ENCODE measurements around the gene ZSCAN16.
"Not testable (repeated sequence)": the region's sequence is repeated elsewhere in the genome, so short reads cannot be mapped to it uniquely, and the experiment has no call there.

Gene ZSCAN16

DNA sequence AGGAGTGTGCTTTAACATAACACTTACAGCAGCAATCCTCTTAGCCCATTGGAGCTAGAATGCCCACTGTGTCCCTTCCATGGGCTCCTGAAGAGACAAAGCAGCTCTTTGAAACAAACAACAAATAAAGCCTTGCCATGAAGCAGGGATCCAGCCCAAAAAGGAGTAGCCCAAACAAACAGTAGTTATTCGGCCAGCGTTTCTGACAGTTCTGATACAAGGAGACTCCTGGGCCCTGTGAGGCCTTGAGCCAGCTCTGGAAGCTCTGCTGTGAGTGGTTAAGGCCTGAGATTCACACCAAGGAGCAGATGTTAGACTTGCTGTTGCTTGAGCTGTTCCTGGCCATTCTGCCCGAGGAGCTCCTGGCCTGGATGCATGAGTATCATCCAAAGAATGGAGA, 16.9 kb upstream of the ZSCAN16 start:
- H3K4me1 Mint-ChIP-seq, result peaks cover 0 to 13% of the 10 kb centered on the region in 2 donors
- H3K36me3 Mint-ChIP-seq, result peaks cover 0 to 3% of the 10 kb centered on the region in 2 donors
- no peak overlapping the region for H3K27ac Mint-ChIP-seq
- H3K27me3 Mint-ChIP-seq, result peaks cover 7 to 11% of the 10 kb centered on the region in 2 donors
- DNase-seq, result no peak
- ATAC-seq (replicated peaks), result no peak
- no peak overlapping the region for H3K4me3 Mint-ChIP-seq
- H3K9me3 Mint-ChIP-seq, result peaks cover 0 to 3% of the 10 kb centered on the region in 2 donors

- Mint-ChIP-seq H3K4me1 (no peaks in the 10 kb centered on the region), H3K27ac (no peak overlapping the region), H3K9me3 (no peaks in the 10 kb centered on the region), H3K36me3 (peaks cover 22 to 23% of the 10 kb centered on the region in 2 donors), H3K27me3 (peaks cover 7 to 11% of the 10 kb centered on the region in 2 donors), H3K4me3 (no peak overlapping the region)
- ATAC-seq (replicated peaks), result no peak
- no peak for DNase-seq
Measured at GRCh38 chr6:28111964-28112363, 12.4 kb upstream of the ZSCAN16 start.

- ATAC-seq (replicated peaks) (no peak), DNase-seq (no peak)
- H3K27me3 Mint-ChIP-seq, result no peaks in the 10 kb centered on the region
- peaks cover 35 to 40% of the 10 kb centered on the region in 2 donors for H3K36me3 Mint-ChIP-seq
- H3K4me3 Mint-ChIP-seq, result no peak overlapping the region
- no peak overlapping the region for H3K27ac Mint-ChIP-seq
- H3K9me3 Mint-ChIP-seq, result no peaks in the 10 kb centered on the region
- no peaks in the 10 kb centered on the region for H3K4me1 Mint-ChIP-seq
Measured at GRCh38 chr6:28115799-28116198, 8.6 kb upstream of the ZSCAN16 start.

DNA sequence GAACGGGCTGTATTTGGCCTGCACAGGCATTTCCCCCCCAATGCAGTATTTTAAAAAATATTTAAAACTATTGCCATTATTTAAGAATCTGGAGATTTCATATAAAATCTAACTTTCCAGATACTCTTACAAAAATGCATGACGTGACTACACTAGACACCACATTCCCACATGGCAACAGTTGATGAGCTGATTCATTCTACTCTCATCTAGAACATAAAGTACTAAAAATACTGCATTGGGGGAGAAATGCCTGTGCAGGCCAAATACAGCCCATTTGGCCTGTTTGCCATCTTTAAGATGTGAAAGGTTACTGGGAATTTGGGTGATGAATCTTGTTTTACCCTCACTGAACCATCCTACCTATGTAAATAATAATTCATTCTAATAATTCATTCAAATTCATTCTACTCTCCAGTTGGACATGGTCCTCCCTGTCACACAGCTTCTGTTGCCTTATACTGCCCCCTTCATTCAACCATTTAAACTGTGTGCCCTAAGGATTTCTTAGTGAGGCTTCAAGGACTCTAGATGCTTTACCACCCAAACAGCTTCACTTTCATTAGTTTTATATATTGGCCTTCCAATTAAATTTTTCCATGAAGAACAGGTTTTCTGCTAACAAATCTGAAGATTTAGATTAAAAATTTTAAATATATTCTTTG, 6.9 kb upstream of the ZSCAN16 start:
- Mint-ChIP-seq H3K9me3 (no peaks in the 10 kb centered on the region), H3K4me1 (no peaks in the 10 kb centered on the region), H3K4me3 (no peak overlapping the region), H3K27me3 (no peaks in the 10 kb centered on the region), H3K36me3 (peaks cover 40 to 48% of the 10 kb centered on the region in 2 donors), H3K27ac (no peak overlapping the region)
- DNase-seq (no peak), ATAC-seq (replicated peaks) (no peak)

DNA sequence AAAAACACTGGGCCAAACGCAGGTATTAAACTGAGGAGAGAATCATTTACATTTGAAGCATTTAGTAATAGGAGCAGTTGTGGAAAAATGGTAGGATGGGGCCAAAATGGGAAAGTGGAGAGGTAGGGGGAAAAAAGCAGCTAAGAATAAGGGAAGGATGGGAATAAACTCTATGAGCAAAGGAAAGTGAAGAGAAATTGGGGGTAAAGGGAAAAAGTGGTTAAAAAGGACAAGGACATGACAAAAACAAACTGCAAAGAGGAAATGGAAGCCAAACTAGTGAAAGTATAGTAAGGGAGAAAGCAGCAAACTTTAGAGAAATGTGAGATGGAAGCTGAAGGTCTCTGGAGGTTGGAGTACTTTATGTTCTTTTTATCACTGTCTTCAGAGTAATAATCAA, 6.2 kb upstream of the ZSCAN16 start:
- DNase-seq (no peak), ATAC-seq (replicated peaks) (no peak)
- H3K4me3 Mint-ChIP-seq, result no peak overlapping the region
- H3K9me3 Mint-ChIP-seq, result no peaks in the 10 kb centered on the region
- H3K27ac Mint-ChIP-seq, result no peak overlapping the region
- H3K4me1 Mint-ChIP-seq, result peaks cover 2 to 3% of the 10 kb centered on the region in 2 donors
- H3K27me3 Mint-ChIP-seq, result no peaks in the 10 kb centered on the region
- peaks cover 45 to 53% of the 10 kb centered on the region in 2 donors for H3K36me3 Mint-ChIP-seq

DNA sequence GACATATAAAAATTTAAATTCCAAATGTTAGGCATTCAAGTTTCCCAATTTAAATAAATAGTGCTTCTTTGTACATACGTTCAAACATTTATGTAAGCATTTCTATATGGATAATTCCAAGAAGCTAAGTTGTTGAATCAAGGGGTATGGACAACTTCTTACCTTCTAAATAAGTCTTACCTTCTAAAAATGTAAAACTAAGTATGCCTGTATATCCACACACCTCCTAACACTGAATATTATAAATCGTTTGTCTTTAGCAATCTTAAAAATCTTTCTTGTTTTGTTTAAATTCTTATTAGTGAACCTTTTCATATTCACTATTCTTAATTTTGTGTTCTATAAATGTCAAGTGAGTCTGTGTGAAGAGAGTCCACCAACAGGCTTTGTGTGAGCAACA, 2.5 kb upstream of the ZSCAN16 start:
- H3K4me3 Mint-ChIP-seq, result no peak overlapping the region
- peaks cover 19 to 30% of the 10 kb centered on the region in 2 donors for H3K4me1 Mint-ChIP-seq
- peaks cover 26 to 39% of the 10 kb centered on the region in 2 donors for H3K36me3 Mint-ChIP-seq
- DNase-seq (no peak), ATAC-seq (replicated peaks) (no peak)
- H3K27me3 Mint-ChIP-seq, result no peaks in the 10 kb centered on the region
- no peak overlapping the region for H3K27ac Mint-ChIP-seq
- H3K9me3 Mint-ChIP-seq, result no peaks in the 10 kb centered on the region

GRCh38 chr6:28122283-28122682, 2.1 kb upstream of the ZSCAN16 start:
- not testable (repeated sequence) for DNase-seq; H3K4me3 Mint-ChIP-seq; H3K27me3 Mint-ChIP-seq; H3K27ac Mint-ChIP-seq; ATAC-seq (replicated peaks); H3K9me3 Mint-ChIP-seq
- Mint-ChIP-seq H3K36me3 (peaks cover 27 to 41% of the 10 kb centered on the region in 2 donors), H3K4me1 (peaks cover 19 to 30% of the 10 kb centered on the region in 2 donors)

GRCh38 chr6:28124971-28125353, 553 bp downstream of the ZSCAN16 start:
- DNase-seq, result no peak
- H3K4me1 Mint-ChIP-seq, result peaks cover 29 to 45% of the 10 kb centered on the region in 2 donors
- no peaks in the 10 kb centered on the region for H3K9me3 Mint-ChIP-seq
- peak overlapping the region; percentile 93 to 98 for H3K4me3 Mint-ChIP-seq
- ATAC-seq (replicated peaks), result peak in 1 of 2 donors; percentile 14
- H3K36me3 Mint-ChIP-seq, result peaks cover 29 to 46% of the 10 kb centered on the region in 2 donors
- no peaks in the 10 kb centered on the region for H3K27me3 Mint-ChIP-seq
- peak overlapping the region; percentile 91 for H3K27ac Mint-ChIP-seq

GRCh38 chr6:28125401-28125800, 992 bp downstream of the ZSCAN16 start:
- peak overlapping the region; percentile 93 to 98 for H3K4me3 Mint-ChIP-seq
- H3K36me3 Mint-ChIP-seq, result peaks cover 26 to 42% of the 10 kb centered on the region in 2 donors
- ATAC-seq (replicated peaks) (no peak), DNase-seq (no peak)
- no peaks in the 10 kb centered on the region for H3K27me3 Mint-ChIP-seq
- peaks cover 29 to 47% of the 10 kb centered on the region in 2 donors for H3K4me1 Mint-ChIP-seq
- H3K27ac Mint-ChIP-seq, result peak overlapping the region; percentile 71
- H3K9me3 Mint-ChIP-seq, result no peaks in the 10 kb centered on the region

DNA sequence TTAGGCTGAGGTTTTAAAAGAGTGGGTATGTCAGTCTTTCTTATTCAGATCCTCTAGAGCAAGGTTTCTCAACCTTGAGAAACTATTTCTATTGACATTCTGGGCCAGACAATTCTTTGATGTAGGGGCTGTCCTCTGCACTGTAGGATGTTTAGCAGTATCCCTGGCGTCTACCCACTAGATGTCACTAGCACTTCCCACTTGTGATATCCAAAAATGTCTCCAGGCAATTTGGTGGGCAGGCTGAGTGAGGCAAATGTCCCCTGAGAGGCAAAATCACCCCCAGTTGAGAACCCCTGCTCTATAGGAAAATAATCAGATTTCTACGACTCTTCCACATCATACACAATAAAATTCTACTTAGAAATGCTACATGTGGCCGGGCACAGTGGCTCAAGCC, 9.6 kb downstream of the ZSCAN16 start:
- H3K4me3 Mint-ChIP-seq, result no peak overlapping the region
- H3K27ac Mint-ChIP-seq, result no peak overlapping the region
- peaks cover 19 to 22% of the 10 kb centered on the region in 2 donors for H3K36me3 Mint-ChIP-seq
- DNase-seq (no peak), ATAC-seq (replicated peaks) (no peak)
- H3K9me3 Mint-ChIP-seq, result no peaks in the 10 kb centered on the region
- peaks cover 28 to 60% of the 10 kb centered on the region in 2 donors for H3K4me1 Mint-ChIP-seq
- no peaks in the 10 kb centered on the region for H3K27me3 Mint-ChIP-seq

- Mint-ChIP-seq H3K4me1 (peaks cover 25 to 54% of the 10 kb centered on the region in 2 donors), H3K27me3 (no peaks in the 10 kb centered on the region), H3K36me3 (peaks cover 15 to 16% of the 10 kb centered on the region in 2 donors), H3K27ac (no peak overlapping the region), H3K9me3 (no peaks in the 10 kb centered on the region), H3K4me3 (no peak overlapping the region)
- ATAC-seq (replicated peaks) (no peak), DNase-seq (no peak)
Measured at GRCh38 chr6:28134716-28135115, 10.3 kb downstream of the ZSCAN16 start.

DNA sequence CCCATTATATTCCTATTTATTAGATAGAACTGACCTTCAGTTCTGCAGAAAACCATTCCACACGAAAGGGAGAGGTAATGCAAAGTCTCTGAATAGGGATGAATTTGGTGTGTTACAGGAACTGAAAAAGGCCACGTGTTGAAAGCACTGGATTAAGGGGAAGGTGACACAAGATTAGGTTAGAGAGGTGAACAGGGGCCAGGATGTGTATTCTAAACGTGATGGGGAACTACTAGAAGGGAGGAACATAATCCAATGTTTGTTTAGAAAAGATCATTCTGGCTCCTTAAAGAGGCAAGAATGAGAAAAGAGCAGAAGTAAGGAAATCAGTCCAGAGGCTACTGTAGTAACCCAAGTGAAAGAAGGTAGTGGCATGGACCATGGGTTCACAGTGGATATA, 11.0 kb downstream of the ZSCAN16 start:
- Mint-ChIP-seq H3K27ac (peak overlapping the region; percentile 96), H3K27me3 (no peaks in the 10 kb centered on the region), H3K4me1 (peaks cover 28 to 57% of the 10 kb centered on the region in 2 donors), H3K36me3 (peaks cover 14 to 15% of the 10 kb centered on the region in 2 donors), H3K9me3 (no peaks in the 10 kb centered on the region), H3K4me3 (peak overlapping the region; percentile 94 to 99)
- DNase-seq (no peak), ATAC-seq (replicated peaks) (no peak)

DNA sequence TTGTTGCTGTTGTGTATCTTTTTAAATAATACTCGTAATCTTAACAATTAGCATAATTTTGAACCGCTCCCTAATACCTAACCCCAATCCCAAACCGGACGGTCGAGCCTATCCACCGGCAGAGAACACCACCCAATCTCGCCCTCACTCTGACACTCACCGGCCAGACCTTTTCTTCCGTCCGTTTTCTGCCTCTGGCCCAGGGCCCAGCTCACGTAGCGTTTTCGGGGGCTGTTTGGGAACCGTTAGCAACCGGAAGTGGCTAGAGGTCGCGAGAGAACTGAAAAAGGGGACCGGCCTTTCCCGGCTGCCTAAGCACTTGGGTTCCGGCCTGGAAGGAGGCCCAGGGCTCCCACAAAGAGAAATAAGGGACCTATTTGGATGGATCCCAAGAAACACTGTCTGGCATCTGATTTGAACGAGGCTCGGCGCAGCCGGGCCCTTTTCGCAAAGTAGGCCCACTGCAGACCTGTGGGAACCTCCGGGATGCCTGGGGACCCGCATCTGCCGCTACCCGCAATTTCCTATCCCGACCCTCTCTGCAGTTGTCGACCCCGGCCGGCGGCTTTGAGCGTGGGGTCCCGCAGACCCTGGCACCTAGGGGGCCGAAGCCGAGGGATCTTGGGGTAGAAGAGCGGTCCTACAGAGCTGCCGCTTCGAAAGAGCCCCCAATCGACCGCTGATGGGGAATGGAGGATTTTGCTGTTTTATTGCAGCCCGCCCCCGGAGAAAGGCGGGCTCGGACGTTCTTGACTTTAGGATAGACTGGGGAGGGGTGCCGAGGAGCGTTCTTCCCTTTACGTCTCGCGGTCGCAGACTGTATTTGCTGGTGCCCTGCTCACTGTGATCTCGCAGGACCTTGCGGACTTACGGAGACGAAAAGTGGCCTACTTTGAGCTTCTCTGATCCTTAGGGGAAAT, 12.4 kb downstream of the ZSCAN16 start:
- peak overlapping the region; percentile 96 for H3K27ac Mint-ChIP-seq

DNA sequence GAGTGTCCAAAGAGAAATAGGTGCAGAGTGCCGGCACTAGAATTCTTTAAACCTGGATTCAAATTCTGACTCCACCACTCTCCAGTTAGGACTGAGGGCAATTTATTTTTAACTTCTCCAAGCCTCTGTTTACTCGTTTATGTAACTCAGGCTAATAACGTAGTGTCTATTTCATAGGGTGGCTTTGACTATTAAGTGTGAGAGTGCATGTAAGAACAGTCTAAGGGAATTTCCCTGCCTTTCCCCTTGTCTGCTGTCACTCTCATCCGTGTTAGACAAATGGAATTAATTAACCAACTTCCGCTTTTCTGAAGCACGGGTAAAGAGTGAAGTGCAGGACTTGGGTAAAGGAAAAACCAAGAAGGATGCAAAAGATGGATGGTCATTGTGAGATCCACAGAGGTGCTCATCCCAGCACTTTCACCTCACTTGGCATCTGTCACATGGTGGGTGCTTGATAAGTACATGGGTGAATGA, 13.1 kb downstream of the ZSCAN16 start:
- no peaks in the 10 kb centered on the region for H3K27me3 Mint-ChIP-seq
- H3K4me3 Mint-ChIP-seq, result peak overlapping the region; percentile 94 to 99
- H3K27ac Mint-ChIP-seq, result peak overlapping the region; percentile 96
- DNase-seq (peak; percentile 47), ATAC-seq (replicated peaks) (peak; percentile 80)
- H3K36me3 Mint-ChIP-seq, result peaks cover 11% of the 10 kb centered on the region in 2 donors
- H3K9me3 Mint-ChIP-seq, result no peaks in the 10 kb centered on the region
- H3K4me1 Mint-ChIP-seq, result peaks cover 31 to 61% of the 10 kb centered on the region in 2 donors

More for the DNA sequence above, 12.4 kb downstream of the ZSCAN16 start:
- Mint-ChIP-seq H3K4me3 (peak overlapping the region; percentile 94 to 99), H3K36me3 (peaks cover 11% of the 10 kb centered on the region in 2 donors), H3K27me3 (no peaks in the 10 kb centered on the region), H3K9me3 (no peaks in the 10 kb centered on the region), H3K4me1 (peaks cover 31 to 61% of the 10 kb centered on the region in 2 donors)
- ATAC-seq (replicated peaks), result peak; percentile 57 to 62
- DNase-seq, result peak; percentile 82
